ENCODE results near the gene VPS39. TPM values are rescaled to one million over a fixed set of nuclear protein-coding genes. Genes with fewer than 3 reads are reported as not detected.

Gene VPS39
- total and polyA plus RNA-seq, 2 of the 8 experiments (the other 6 are each of a cell fraction or from before 2014, with no cell fraction given), result 34.4 to 36.6 TPM

DNA sequence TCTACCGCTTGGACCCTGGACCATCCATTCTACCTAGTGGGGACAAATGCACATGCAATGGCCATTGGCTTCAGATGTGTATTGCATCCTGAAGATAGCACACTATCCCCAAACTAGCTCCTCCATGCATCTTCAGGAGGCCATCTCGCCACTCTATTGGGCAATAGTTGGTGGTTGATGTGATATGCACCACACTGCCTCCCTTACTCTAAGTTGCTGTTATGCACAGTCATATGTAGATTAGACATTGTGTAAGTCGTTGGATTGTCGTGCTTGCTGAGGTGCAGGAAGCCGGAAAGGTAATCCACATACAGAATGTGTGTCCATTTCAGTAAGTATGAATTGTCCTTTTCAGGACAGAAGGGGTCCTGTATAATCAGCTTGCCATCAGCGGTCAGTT lies 87.1 kb downstream of the VPS39 start:
- DNase-seq (ENCODE audit: low read depth in 1 of 2, low spot score in 2 of 2) (no peak), FAIRE-seq (no peak)
- Histone ChIP-seq H2BK120ac (replicated peaks; ENCODE audit: low read depth, low read length) (no peak overlapping the region), H4K5ac (ENCODE audit: insufficient read length, low read depth, low read length) (no peak overlapping the region), H2AFZ (ENCODE audit: low read length) (no peak overlapping the region), H3K79me2 (ENCODE audit: control insufficient read depth in 1 of 2, insufficient read depth in 2 of 2, low read length in 2 of 2) (no peaks in the 10 kb centered on the region), H4K8ac (ENCODE audit: extremely low read depth, insufficient read depth, low read length) (no peak overlapping the region), H3K27me3 (replicated peaks in 1 of 4; ENCODE audit: control insufficient read depth in 3 of 4, extremely low read depth in 1 of 4, insufficient read depth in 3 of 4, low read length in 3 of 4) (no peaks in the 10 kb centered on the region), H3K4ac (replicated peaks; ENCODE audit: insufficient read length, low read depth, low read length) (no peak overlapping the region), H3K23me2 (ENCODE audit: low read depth, low read length) (no peaks in the 10 kb centered on the region), H3K4me2 (ENCODE audit: insufficient read depth in 1 of 2, low read depth in 2 of 2, low read length in 2 of 2) (no peak overlapping the region), H4K91ac (replicated peaks; ENCODE audit: insufficient read length, low read length) (no peak overlapping the region), H3K18ac (ENCODE audit: extremely low read depth, low read length) (no peak overlapping the region), H4K20me1 (replicated peaks in 1 of 2; ENCODE audit: control insufficient read depth in 1 of 2, insufficient read depth in 2 of 2, low read length in 2 of 2) (no peaks in the 10 kb centered on the region), H2BK15ac (ENCODE audit: low read length) (no peak overlapping the region; the same call in 1 of the 2 replicates), H2BK20ac (ENCODE audit: low read length) (no peak overlapping the region), H3K36me3 (ENCODE audit: control insufficient read depth in 2 of 4, insufficient read depth in 4 of 4, low read length in 3 of 4) (no peaks in the 10 kb centered on the region), H3K27ac (ENCODE audit: low read depth, low read length) (no peak overlapping the region), H3K9ac (replicated peaks in 1 of 4; ENCODE audit: extremely low read depth in 1 of 4, low read depth in 3 of 4, low read length in 3 of 4) (no peak overlapping the region), H2BK12ac (ENCODE audit: low read depth, low read length) (no peak overlapping the region), H3K4me3 (ENCODE audit: extremely low read depth in 1 of 4, insufficient read depth in 2 of 4, low read depth in 3 of 4, low read length in 4 of 4) (no peak overlapping the region), H3K9me3 (ENCODE audit: insufficient read depth in 2 of 2, low read depth in 1 of 2, low read length in 1 of 2) (no peaks in the 10 kb centered on the region), H3K79me1 (ENCODE audit: low read depth, low read length) (no peaks in the 10 kb centered on the region), H3K4me1 (replicated peaks in 1 of 4; ENCODE audit: control insufficient read depth in 3 of 4, insufficient read depth in 4 of 4, low read length in 3 of 4) (peaks cover 0 to 6% (median under 1%) of the 10 kb centered on the region in 4 experiments; a peak in 3 of 7 replicates), H2AK5ac (ENCODE audit: low read depth, low read length) (no peak overlapping the region), H3K56ac (replicated peaks; ENCODE audit: insufficient read length, low read depth, low read length) (no peak overlapping the region), H3K14ac (ENCODE audit: insufficient read length) (no peak overlapping the region), H3K23ac (ENCODE audit: insufficient read length) (no peak overlapping the region), H2BK5ac (ENCODE audit: low read depth, low read length) (no peak overlapping the region)
- WGBS, 2 experiments (ENCODE audit: extremely low coverage in 1 of 2, insufficient coverage in 1 of 2, insufficient read length in 1 of 2, insufficient replicate concordance in 2 of 2, low coverage in 1 of 2, low lambda C conversion rate in 2 of 2, missing lambda C conversion rate in 1 of 2), result 89% methylated on average over 6 of the region's 6 CpGs; no CpG with 5 or more reads in 1 of the 2 experiments
- POLR2A ChIA-PET (ENCODE audit: partially characterized antibody), result no interaction called here
- TF ChIP-seq RNF2 (IDR thresholded peaks at IDR 0.05; ENCODE audit: borderline replicate concordance, low read depth, low read length, missing control alignments, poor library complexity, severe bottlenecking) (no peak), ASH2L (IDR thresholded peaks at IDR 0.05; ENCODE audit: low read length) (no peak), KDM4A (IDR thresholded peaks at IDR 0.05; ENCODE audit: low read depth, low read length, severe bottlenecking) (no peak), EGR1 (IDR thresholded peaks at IDR 0.05; ENCODE audit: borderline replicate concordance, low read depth, low read length) (no peak), CEBPB (IDR thresholded peaks at IDR 0.05; ENCODE audit: low read depth, low read length) (no peak)
- CTCF ChIA-PET (ENCODE audit: partially characterized antibody), result interaction anchor here (0.5 to 5.1 kb wide), 8 partner anchors 12 to 131 kb away, joined by 3 to 43 read pairs (median 4); no protein-coding TSS in a partner anchor
